ENCODE measurements around the gene CYBA.

DNA sequence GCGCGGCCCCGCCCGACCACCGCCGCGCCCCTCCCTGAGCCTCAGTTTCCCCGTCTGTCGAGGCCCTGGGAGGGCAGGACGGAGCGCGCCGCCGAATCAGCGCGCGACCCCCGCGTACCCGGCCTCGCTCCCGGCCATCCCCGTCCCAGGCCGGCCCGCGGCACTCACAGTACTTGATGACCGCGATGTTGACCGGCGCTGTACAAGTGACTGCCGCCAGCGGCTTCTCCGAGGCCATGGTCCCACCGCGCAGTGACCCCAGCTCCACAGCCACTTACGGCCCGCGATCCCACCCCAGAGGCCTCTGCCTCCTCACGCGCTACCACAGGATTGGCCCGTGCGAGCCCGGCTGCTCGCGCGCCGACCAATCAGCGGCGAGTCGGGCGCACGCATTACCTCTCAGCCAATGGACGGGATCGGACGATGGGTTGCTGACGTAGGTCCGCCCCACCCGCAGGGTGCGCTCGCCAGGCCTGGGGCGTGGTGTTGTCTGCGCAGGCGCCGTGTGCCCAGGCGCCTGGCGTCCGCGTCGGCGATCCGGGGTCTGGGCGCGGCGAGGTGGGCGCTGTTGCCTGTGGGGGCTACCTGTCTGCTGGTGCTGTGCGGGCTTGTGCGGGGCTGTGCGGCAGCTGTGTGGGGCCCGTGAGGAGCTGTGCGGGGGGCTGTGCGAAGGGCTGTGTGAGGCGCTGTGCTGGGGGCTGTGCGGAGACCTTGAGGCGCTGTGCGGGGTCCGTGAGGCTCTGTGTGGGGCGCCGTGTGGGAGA lies 12.2 kb upstream of the CYBA start, which contains the start of gene MVD:
- TF ChIP-seq NFRKB (IDR thresholded peaks at IDR 0.05), result no peak
- no peak for TF ChIP-seq FOXM1 (IDR thresholded peaks at IDR 0.05; ENCODE audit: borderline replicate concordance)
- no peak for TF ChIP-seq FOXK2 (IDR thresholded peaks at IDR 0.05)
- TF ChIP-seq TARDBP (IDR thresholded peaks at IDR 0.05), result no peak
- TF ChIP-seq SP1 (IDR thresholded peaks at IDR 0.05), result no peak
- TF ChIP-seq ELF4 (IDR thresholded peaks at IDR 0.05), result no peak
- no peak for TF ChIP-seq BHLHE40 (IDR thresholded peaks at IDR 0.05; ENCODE audit: borderline replicate concordance)
- no peak for TF ChIP-seq ARNT (IDR thresholded peaks at IDR 0.05)
- no peak for TF ChIP-seq SUZ12 (IDR thresholded peaks at IDR 0.05)
- no peak for TF ChIP-seq ZNF384 (IDR thresholded peaks at IDR 0.05)
- TF ChIP-seq L3MBTL2 (conservative IDR thresholded peaks at IDR 0.05), result peak; percentile 58
- TF ChIP-seq, protein P1, sequence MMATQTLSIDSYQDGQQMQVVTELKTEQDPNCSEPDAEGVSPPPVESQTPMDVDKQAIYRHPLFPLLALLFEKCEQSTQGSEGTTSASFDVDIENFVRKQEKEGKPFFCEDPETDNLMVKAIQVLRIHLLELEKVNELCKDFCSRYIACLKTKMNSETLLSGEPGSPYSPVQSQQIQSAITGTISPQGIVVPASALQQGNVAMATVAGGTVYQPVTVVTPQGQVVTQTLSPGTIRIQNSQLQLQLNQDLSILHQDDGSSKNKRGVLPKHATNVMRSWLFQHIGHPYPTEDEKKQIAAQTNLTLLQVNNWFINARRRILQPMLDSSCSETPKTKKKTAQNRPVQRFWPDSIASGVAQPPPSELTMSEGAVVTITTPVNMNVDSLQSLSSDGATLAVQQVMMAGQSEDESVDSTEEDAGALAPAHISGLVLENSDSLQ (IDR thresholded peaks at IDR 0.05), result no peak
- no peak for TF ChIP-seq HDGF (IDR thresholded peaks at IDR 0.05; ENCODE audit: borderline replicate concordance)
- TF ChIP-seq CTBP1 (IDR thresholded peaks at IDR 0.05; ENCODE audit: borderline replicate concordance), result no peak

Measured in HEK293T (cell line).